GM23248 (cell line): ENCODE results near the gene FA2H.

Experiments
- EZH2 ChIP-seq: fragments of 200-600 bp; sonication (generic); IDR thresholded peaks from 2 replicates; pipeline ENCODE4 v1.6.1; 2018; ENCODE audit warnings: antibody characterized with exemption, mild to moderate bottlenecking; ENCODE audit not compliant: insufficient read depth, poor library complexity, severe bottlenecking
- EZH2phosphoT487 ChIP-seq: fragments of 200-600 bp; sonication (generic); IDR thresholded peaks from 2 replicates; pipeline ENCODE4 v1.6.1; 2018; ENCODE audit warnings: antibody characterized with exemption, moderate library complexity, mild to moderate bottlenecking, low read depth; ENCODE audit not compliant: insufficient read depth

- TF ChIP-seq EZH2 (no peak), EZH2phosphoT487 (no peak)
Observed at GRCh38 chr16:74711938-74712337, 62.7 kb downstream of the FA2H start.
